CD4-positive, alpha-beta T cell (primary cell): Measurements from ENCODE around the gene PDZRN3. TPM values are rescaled to one million over a fixed set of nuclear protein-coding genes. Genes with fewer than 3 reads are reported as not detected.

Source experiments
- ATAC-seq: fragments of 200-7000 bp; cut with Tn5 transposase; one replicate; pipeline ENCODE4 v1.10.0; 2022; ENCODE audit warnings: mild to moderate bottlenecking; ENCODE audit not compliant: poor library complexity
- CTCF ChIA-PET: fragments of 350-600 bp; sonication (Branson Sonifier 250); formaldehyde crosslinking; loops from one replicate; lab custom pipeline; 2021; ENCODE audit warnings: antibody characterized with exemption, inconsistent platforms; lab: Charles Lee
- POLR2A ChIA-PET: fragments of 350-600 bp; sonication (Branson Sonifier 250); formaldehyde crosslinking; loops from one replicate; lab custom pipeline; 2021; ENCODE audit warnings: antibody characterized with exemption, inconsistent platforms; lab: Charles Lee
- DNase-seq, 14 experiments: peaks; one replicate each; pipeline ENCODE4 v3.0.0-alpha.2; 2013 to 2020; ENCODE audit warnings: mixed read lengths in 2 of 14
- H3K27ac ChIP-seq, 2 donors: one replicate each; pipeline versions ENCODE4 v1.5.1 to v1.7.0; 2013; ENCODE audit warnings: low read length in 2 of 2, low read depth in 1 of 2, mild to moderate bottlenecking in 1 of 2
- H3K27me3 ChIP-seq, 2 experiments: 1 replicate in 1 of 2; 2 replicates in 1 of 2; pipeline versions ENCODE4 v1.6.1 to v1.7.0; 2013; ENCODE audit warnings: low read length in 2 of 2, control low read depth in 1 of 2, mild to moderate bottlenecking in 1 of 2, moderate library complexity in 1 of 2; ENCODE audit not compliant: insufficient read depth in 2 of 2, control insufficient read depth in 1 of 2
- H3K36me3 ChIP-seq: one replicate; pipeline ENCODE4 v1.6.1; 2013; ENCODE audit warnings: low read length, control low read depth; ENCODE audit not compliant: insufficient read depth
- H3K4me1 ChIP-seq: one replicate; pipeline ENCODE4 v1.6.1; 2013; ENCODE audit warnings: low read length, control low read depth; ENCODE audit not compliant: insufficient read depth
- H3K4me3 ChIP-seq: one replicate; pipeline ENCODE4 v1.5.1; 2013; ENCODE audit warnings: mild to moderate bottlenecking, low read length, moderate library complexity
- H3K9me3 ChIP-seq, 2 experiments: 1 replicate in 1 of 2; 2 replicates in 1 of 2; pipeline versions ENCODE4 v1.6.1 to v1.7.0; 2013; ENCODE audit warnings: low read length in 2 of 2, mild to moderate bottlenecking in 2 of 2, control low read depth in 1 of 2, moderate library complexity in 1 of 2; ENCODE audit not compliant: control insufficient read depth in 1 of 2, insufficient read depth in 1 of 2
- H3K27ac Mint-ChIP-seq: one replicate; pipeline ENCODE4 v1.8.0; 2020; ENCODE audit warnings: mixed read lengths
- H3K27me3 Mint-ChIP-seq: one replicate; pipeline ENCODE4 v1.8.0; 2021; ENCODE audit warnings: mixed read lengths
- H3K36me3 Mint-ChIP-seq: one replicate; pipeline ENCODE4 v1.8.0; 2021; ENCODE audit warnings: low read depth, mixed read lengths
- H3K4me1 Mint-ChIP-seq: one replicate; pipeline ENCODE4 v1.8.0; 2021; ENCODE audit warnings: low read depth, mixed read lengths
- H3K4me3 Mint-ChIP-seq: one replicate; pipeline ENCODE4 v1.8.0; 2020; ENCODE audit warnings: mild to moderate bottlenecking, mixed read lengths
- H3K9me3 Mint-ChIP-seq: one replicate; pipeline ENCODE4 v1.8.0; 2020; ENCODE audit warnings: mixed read lengths
- CTCF ChIP-seq: fragments of 200-600 bp; IDR thresholded peaks from one replicate; pipeline ENCODE4 v1.8.0; 2022; ENCODE audit warnings: antibody characterized with exemption, mild to moderate bottlenecking
- intact Hi-C, 2 experiments: fragments of 100-400 bp; cut with DNase I in 1 of 2; cut with micrococcal nuclease in 1 of 2; formaldehyde crosslinking; loops; one replicate each; pipeline versions ENCODE4 v1.15.1 to v1.9.0; 2023 to 2025; cut with DNase I, micrococcal nuclease
- total RNA-seq, 174 experiments: library from RNA in 2 of 174; stranded (reverse) in 2 of 174; gene quantifications; one replicate each; pipeline ENCODE4 v1.2.3 and lab custom pipeline; 2021 to 2026

Gene PDZRN3
- total RNA-seq, 2 experiments from 2014 or later, result not detected

- Mint-ChIP-seq H3K36me3 (no peaks in the 10 kb centered on the region), H3K9me3 (no peaks in the 10 kb centered on the region), H3K4me3 (no peak overlapping the region), H3K27me3 (peaks cover 14% of the 10 kb centered on the region), H3K27ac (no peak overlapping the region), H3K4me1 (no peaks in the 10 kb centered on the region)
- no peak overlapping the region for H3K4me3 ChIP-seq
- no peaks in the 10 kb centered on the region for H3K36me3 ChIP-seq
- ATAC-seq (no peak), DNase-seq (no peak)
- intact Hi-C loops, result no loop called here
- no peaks in the 10 kb centered on the region for H3K27me3 ChIP-seq
- ChIA-PET CTCF (no interaction called here), POLR2A (no interaction called here)
- no peaks in the 10 kb centered on the region for H3K9me3 ChIP-seq
- no peak for TF ChIP-seq CTCF
- H3K4me1 ChIP-seq, result no peaks in the 10 kb centered on the region
- no peak overlapping the region for H3K27ac ChIP-seq
Observed at GRCh38 chr3:73509066-73509465, 115.7 kb downstream of the PDZRN3 start.

DNA sequence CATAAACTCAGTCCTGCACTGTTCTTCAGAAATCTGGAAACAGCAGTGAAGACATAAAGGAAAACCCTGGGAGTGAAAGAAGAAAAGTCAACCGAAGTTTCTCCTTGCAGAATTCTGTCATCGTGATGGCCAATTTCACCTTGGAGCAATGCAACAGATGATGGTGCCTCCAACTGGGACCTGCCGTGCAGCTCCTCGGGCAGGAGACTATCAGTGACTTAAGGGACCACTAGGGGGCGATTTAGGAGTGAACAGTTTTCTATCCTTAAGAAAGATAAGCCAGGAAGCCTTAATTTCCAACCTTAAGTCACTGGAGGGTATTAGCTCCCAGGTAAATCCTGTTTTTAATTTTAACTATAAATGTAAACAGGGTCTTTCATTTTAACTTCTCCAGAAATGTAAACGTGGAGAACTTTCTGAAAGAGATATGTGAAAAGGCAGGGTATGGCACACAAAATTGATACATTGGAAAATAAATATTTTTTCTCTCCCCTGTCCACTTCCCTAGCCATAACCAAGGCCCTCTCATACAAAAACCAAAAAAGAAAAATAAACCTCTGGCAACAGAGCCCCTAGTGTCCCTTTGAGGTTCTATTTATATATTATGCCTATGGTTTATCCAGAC is 116.3 kb downstream of the PDZRN3 start:
- Histone ChIP-seq H3K4me1 (no peaks in the 10 kb centered on the region), H3K27ac (no peak overlapping the region), H3K27me3 (no peaks in the 10 kb centered on the region), H3K9me3 (no peaks in the 10 kb centered on the region), H3K4me3 (no peak overlapping the region), H3K36me3 (no peaks in the 10 kb centered on the region)
- CTCF ChIA-PET, result no interaction called here
- peak; percentile 70 for TF ChIP-seq CTCF
- intact Hi-C loops, result no loop called here
- no peaks in the 10 kb centered on the region for H3K4me1 Mint-ChIP-seq
- no peak overlapping the region for H3K4me3 Mint-ChIP-seq
- H3K27me3 Mint-ChIP-seq, result peaks cover 14% of the 10 kb centered on the region
- H3K27ac Mint-ChIP-seq, result no peak overlapping the region
- H3K36me3 Mint-ChIP-seq, result no peaks in the 10 kb centered on the region
- POLR2A ChIA-PET, result no interaction called here
- ATAC-seq (no peak), DNase-seq (peak in 5 of 14 experiments; percentile 6 to 47 (median 23))
- H3K9me3 Mint-ChIP-seq, result no peaks in the 10 kb centered on the region

DNA sequence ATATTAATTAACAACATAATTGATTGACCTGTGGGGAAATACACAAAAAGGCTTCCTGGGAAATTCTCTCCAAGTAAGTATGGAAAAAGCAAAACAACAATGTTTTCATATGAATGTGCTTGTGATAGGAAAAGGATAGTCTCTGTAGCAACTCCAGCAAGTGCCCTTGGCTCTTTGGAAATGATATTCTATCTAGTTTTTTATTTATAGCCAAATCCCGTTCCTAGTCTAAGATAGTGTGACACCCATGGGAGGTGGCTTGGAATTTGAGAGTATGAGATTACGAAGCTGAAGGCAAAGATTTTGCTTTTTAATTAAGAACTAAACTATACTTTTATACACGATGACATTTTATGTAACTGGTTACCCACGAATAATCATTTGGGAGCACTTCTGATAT is 119.9 kb downstream of the PDZRN3 start:
- Histone ChIP-seq H3K27me3 (no peaks in the 10 kb centered on the region), H3K4me1 (no peaks in the 10 kb centered on the region), H3K9me3 (no peaks in the 10 kb centered on the region), H3K4me3 (no peak overlapping the region), H3K36me3 (no peaks in the 10 kb centered on the region), H3K27ac (no peak overlapping the region)
- no peak overlapping the region for H3K4me3 Mint-ChIP-seq
- no peaks in the 10 kb centered on the region for H3K36me3 Mint-ChIP-seq
- H3K9me3 Mint-ChIP-seq, result no peaks in the 10 kb centered on the region
- POLR2A ChIA-PET, result no interaction called here
- H3K27me3 Mint-ChIP-seq, result peaks cover 31% of the 10 kb centered on the region
- DNase-seq (no peak), ATAC-seq (no peak)
- CTCF ChIA-PET, result no interaction called here
- TF ChIP-seq CTCF, result no peak
- intact Hi-C loops, result no loop called here
- H3K4me1 Mint-ChIP-seq, result no peaks in the 10 kb centered on the region
- H3K27ac Mint-ChIP-seq, result no peak overlapping the region
